SK-N-MC (cell line): ENCODE measurements around the gene TTLL1.

Experiments used
- EZH2 ChIP-seq: fragments of 200-600 bp; sonication (generic); IDR thresholded peaks from one replicate; pipeline ENCODE4 v1.6.1; 2017; ENCODE audit warnings: antibody characterized with exemption
- FOXP2 ChIP-seq: optimal IDR thresholded peaks from 2 replicates; pipeline ENCODE3; 2011; ENCODE audit warnings: mild to moderate bottlenecking, moderate library complexity; ENCODE audit not compliant: insufficient read depth; ENCODE audit errors: extremely low read length, control extremely low read depth
- POLR2AphosphoS5 ChIP-seq: IDR thresholded peaks from 2 replicates; pipeline ENCODE4 v1.6.1; 2012; ENCODE audit warnings: mild to moderate bottlenecking, low read depth, low read length, borderline replicate concordance

DNA sequence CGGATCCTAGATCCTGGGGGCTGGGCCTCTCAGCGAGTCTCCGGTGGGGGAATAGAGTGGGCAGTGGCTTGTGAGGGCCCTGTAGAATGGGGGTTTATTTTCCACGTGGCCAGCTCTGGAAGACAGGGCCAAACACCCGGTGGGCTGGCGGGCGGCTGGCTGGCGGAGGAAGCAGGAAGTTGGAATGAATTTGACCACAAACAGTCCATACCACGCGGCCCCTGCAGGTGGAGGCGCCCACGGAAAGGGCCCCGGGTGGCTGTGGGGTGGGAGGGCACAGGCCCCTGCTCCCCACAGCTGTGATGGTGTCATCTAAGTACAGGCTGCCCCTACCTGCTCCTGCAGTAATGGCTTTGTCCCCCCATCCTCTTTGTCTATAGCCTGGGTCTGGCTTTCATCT lies 38.9 kb upstream of the TTLL1 start:
- TF ChIP-seq POLR2AphosphoS5 (no peak), FOXP2 (no peak), EZH2 (no peak)
